Endothelial cell of umbilical vein (primary cell): Measurements from ENCODE around the gene REEP2. TPM values are rescaled to one million over a fixed set of nuclear protein-coding genes. Genes with fewer than 3 reads are reported as not detected.

Experiments
- BruUV-seq: library from RNA; stranded (reverse); fragments of 400-500 nt; replicated peaks from 2 replicates; lab custom pipeline; 2021; lab: Mats Ljungman, UMichigan
- CTCF ChIA-PET: fragments of 300-600, 350-600 bp; sonication (Branson Sonifier 250); formaldehyde crosslinking; loops from one replicate; lab custom pipeline; 2021; ENCODE audit warnings: antibody characterized with exemption, inconsistent platforms; lab: Charles Lee
- POLR2A ChIA-PET: fragments of 300-600, 350-600 bp; sonication (Branson Sonifier 250); formaldehyde crosslinking; loops from one replicate; lab custom pipeline; 2021; ENCODE audit warnings: antibody characterized with exemption, inconsistent platforms; lab: Charles Lee
- DNase-seq: peaks from one replicate; pipeline ENCODE4 v3.0.0-alpha.2; 2011; ENCODE audit warnings: low read depth, low spot score
- FAIRE-seq: peaks from 2 replicates; lab custom pipeline; 2011; peaks lifted over from hg19 to GRCh38; lab: Jason Lieb, UNC
- H2AFZ ChIP-seq: 2 replicates; pipeline ENCODE4 v1.6.0; 2012; ENCODE audit warnings: low read depth, low read length, control low read depth, inconsistent platforms
- H3K27ac ChIP-seq: 2 replicates; pipeline ENCODE4 v1.5.1; 2011; ENCODE audit warnings: low read depth, mild to moderate bottlenecking, control low read depth, low read length, moderate library complexity; ENCODE audit not compliant: insufficient read depth
- H3K27me3 ChIP-seq, 2 experiments: 2 replicates each; pipeline versions ENCODE4 v1.6.0 to v1.6.1; 2011; ENCODE audit warnings: low read length in 2 of 2, mixed read lengths in 1 of 2; ENCODE audit not compliant: control insufficient read depth in 2 of 2, insufficient read depth in 2 of 2
- H3K36me3 ChIP-seq, 2 experiments: 2 replicates in 1 of 2; 3 replicates in 1 of 2; pipeline ENCODE4 v1.5.1; 2011; ENCODE audit warnings: low read length in 2 of 2, mild to moderate bottlenecking in 1 of 2, moderate library complexity in 1 of 2; ENCODE audit not compliant: control insufficient read depth in 2 of 2, insufficient read depth in 2 of 2; ENCODE audit errors: extremely low read depth in 1 of 2
- H3K4me1 ChIP-seq: 3 replicates; pipeline ENCODE4 v1.5.1; 2011; ENCODE audit warnings: mild to moderate bottlenecking, low read length; ENCODE audit not compliant: control insufficient read depth, insufficient read depth; ENCODE audit errors: extremely low read depth
- H3K4me2 ChIP-seq: 2 replicates; pipeline ENCODE4 v1.6.1; 2011; ENCODE audit warnings: low read length, control low read depth, mixed read lengths; ENCODE audit not compliant: insufficient read depth
- H3K4me3 ChIP-seq, 3 experiments: fragments of 200-600 bp in 1 of 3; sonication (generic), shearing (Covaris generic) in 1 of 3; replicated peaks in 1 of 3; 2 replicates each; pipeline ENCODE4 v1.5.1; 2011 to 2016; ENCODE audit warnings: control low read depth in 3 of 3, low read length in 3 of 3, mild to moderate bottlenecking in 2 of 3, inconsistent platforms in 1 of 3, low read depth in 1 of 3, moderate library complexity in 1 of 3; ENCODE audit not compliant: insufficient read depth in 1 of 3
- H3K79me2 ChIP-seq: 2 replicates; pipeline ENCODE4 v1.6.0; 2012; ENCODE audit warnings: low read length, inconsistent platforms; ENCODE audit not compliant: control insufficient read depth, insufficient read depth
- H3K9ac ChIP-seq: replicated peaks from 2 replicates; pipeline ENCODE3; 2011; ENCODE audit warnings: low read length, control low read depth; ENCODE audit not compliant: insufficient read depth; ENCODE audit errors: extremely low read depth
- H3K9me1 ChIP-seq: replicated peaks from 3 replicates; pipeline ENCODE4 v1.6.0; 2011; ENCODE audit warnings: mild to moderate bottlenecking, low read length; ENCODE audit not compliant: control insufficient read depth, insufficient read depth; ENCODE audit errors: extremely low read depth
- H3K9me3 ChIP-seq: replicated peaks from 2 replicates; pipeline ENCODE4 v1.5.1; 2012; ENCODE audit warnings: low read length, inconsistent platforms; ENCODE audit not compliant: control insufficient read depth, insufficient read depth
- H4K20me1 ChIP-seq: replicated peaks from 2 replicates; pipeline ENCODE3; 2011; ENCODE audit warnings: mild to moderate bottlenecking, low read length; ENCODE audit not compliant: control insufficient read depth, insufficient read depth; ENCODE audit errors: extremely low read depth
- CTCF ChIP-seq, 2 donors: IDR thresholded peaks; 1 replicate in 1 of 2; 2 replicates in 1 of 2; pipeline ENCODE4 v1.5.1; 2011; ENCODE audit warnings: low read length in 2 of 2, mild to moderate bottlenecking in 2 of 2, moderate library complexity in 2 of 2, control low read depth in 1 of 2, inconsistent platforms in 1 of 2, low read depth in 1 of 2; ENCODE audit not compliant: insufficient read depth in 1 of 2; ENCODE audit errors: extremely low read depth in 1 of 2
- EZH2 ChIP-seq: IDR thresholded peaks from 2 replicates; pipeline ENCODE4 v1.6.1; 2012; ENCODE audit warnings: borderline replicate concordance, low read depth, mild to moderate bottlenecking, moderate library complexity, low read length, inconsistent platforms; ENCODE audit not compliant: severe bottlenecking
- FOS ChIP-seq: IDR thresholded peaks from 2 replicates; pipeline ENCODE4 v1.6.1; 2011; ENCODE audit warnings: mild to moderate bottlenecking, low read length, moderate library complexity, borderline replicate concordance; ENCODE audit not compliant: insufficient read depth
- GATA2 ChIP-seq: IDR thresholded peaks from 2 replicates; pipeline ENCODE4 v1.7.0; 2011; ENCODE audit warnings: low read depth, mild to moderate bottlenecking, moderate library complexity, mixed read lengths, low read length; ENCODE audit not compliant: insufficient read length, insufficient read depth
- JUN ChIP-seq: IDR thresholded peaks from 2 replicates; pipeline ENCODE4 v1.6.1; 2011; ENCODE audit warnings: borderline replicate concordance, low read depth; ENCODE audit not compliant: insufficient read length, insufficient read depth
- MYC ChIP-seq: IDR thresholded peaks from one replicate; pipeline ENCODE4 v1.6.1; 2011; ENCODE audit warnings: mild to moderate bottlenecking, low read depth, low read length
- POLR2A ChIP-seq: IDR thresholded peaks from 2 replicates; pipeline ENCODE4 v1.6.1; 2012; ENCODE audit warnings: low read depth, mild to moderate bottlenecking, control low read depth, low read length
- POLR2AphosphoS5 ChIP-seq: IDR thresholded peaks from 2 replicates; pipeline ENCODE4 v1.6.1; 2012; ENCODE audit warnings: low read depth, mild to moderate bottlenecking, control low read depth, low read length, moderate library complexity; ENCODE audit not compliant: insufficient read depth
- dilution Hi-C: fragments of 300-500 bp; cut with MboI; formaldehyde crosslinking; loops from one replicate; pipeline ENCODE4 v1.15.0; 2019; ENCODE audit warnings: low sequenced_read_pairs; ENCODE audit not compliant: extremely low pct_ligation_motif_present
- intact Hi-C: fragments of 100-400 bp; cut with micrococcal nuclease; formaldehyde crosslinking; loops from one replicate; pipeline ENCODE4 v1.10.0; 2022
- polyA plus RNA-seq, 4 experiments: library from polyadenylated mRNA; depleted of rRNA in 3 of 4; stranded (reverse) in 3 of 4; unstranded in 1 of 4; fragments of >200 nt; gene quantifications; 2 replicates each; pipeline versions ENCODE4 v1.2.1 to v1.2.3, GENCODE V29; 2011 to 2012; ENCODE audit warnings: missing spikeins in 1 of 4
- total RNA-seq: library from RNA; stranded (reverse); gene quantifications from 2 replicates; pipeline ENCODE4 v1.2.3, GENCODE V29; 2021
- TF ChIP-seq, protein P1 (sequence below): IDR thresholded peaks from 2 replicates; pipeline ENCODE4 v1.6.1; 2011; ENCODE audit not compliant: insufficient read depth, insufficient read length

Gene REEP2
- total and polyA plus RNA-seq, 2 donors (not counting 3 experiments of a cell fraction or from before 2014, with no cell fraction given) = 4.0 to 4.8 TPM

DNA sequence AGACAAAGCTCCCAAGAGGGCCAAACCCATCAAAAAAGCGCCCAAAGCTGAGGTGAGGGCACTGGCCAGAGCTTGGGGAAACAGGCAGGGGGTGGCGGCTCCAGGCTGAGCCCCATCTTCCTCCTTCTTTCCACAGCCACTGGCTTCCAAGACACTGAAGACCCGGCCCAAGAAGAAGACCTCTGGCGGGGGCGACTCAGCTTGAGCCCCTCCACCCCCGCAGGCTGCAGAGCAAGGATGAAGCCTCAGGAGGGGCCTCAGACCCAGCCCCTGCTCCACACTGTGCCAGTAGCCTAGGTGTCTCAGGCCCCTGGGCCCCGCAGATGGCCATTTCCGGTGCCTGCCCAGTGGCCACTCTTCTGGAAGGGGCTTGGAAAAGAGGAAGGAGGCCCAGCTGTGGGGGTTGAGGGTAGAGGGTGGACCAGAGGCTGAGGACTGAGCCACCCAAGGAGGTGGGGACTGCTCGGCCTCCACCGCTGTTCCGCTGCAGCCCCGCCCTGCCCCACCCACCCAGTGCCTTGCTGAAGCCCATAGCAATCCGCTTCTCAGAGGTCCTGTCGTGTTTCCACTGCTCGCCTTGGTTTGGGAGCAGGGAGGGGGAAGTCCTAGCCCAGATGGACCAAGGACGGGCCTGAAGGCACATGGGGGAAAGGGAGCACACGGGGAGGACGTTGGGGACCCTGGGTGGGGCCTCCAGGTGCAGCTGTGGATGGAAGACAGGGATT lies 6.9 kb downstream of the REEP2 start:
- dilution Hi-C loops = no loop called here

More for the DNA sequence above, 6.9 kb downstream of the REEP2 start:
- TF ChIP-seq, protein P1, sequence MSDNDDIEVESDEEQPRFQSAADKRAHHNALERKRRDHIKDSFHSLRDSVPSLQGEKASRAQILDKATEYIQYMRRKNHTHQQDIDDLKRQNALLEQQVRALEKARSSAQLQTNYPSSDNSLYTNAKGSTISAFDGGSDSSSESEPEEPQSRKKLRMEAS = no peak
- TF ChIP-seq EZH2 = no peak
- no peak for TF ChIP-seq GATA2
- TF ChIP-seq FOS = no peak
- TF ChIP-seq MYC = no peak
- no peak for TF ChIP-seq JUN
- TF ChIP-seq POLR2A = no peak
- no peak for TF ChIP-seq POLR2AphosphoS5
- no peak for TF ChIP-seq CTCF (IDR thresholded peaks at IDR 0.05; ENCODE audit: extremely low read depth in 1 of 2, insufficient read depth in 1 of 2, low read depth in 1 of 2, low read length in 2 of 2)
- Histone ChIP-seq H3K9me3 (no peaks in the 10 kb centered on the region), H3K9me1 (no peaks in the 10 kb centered on the region), H3K36me3 (no peaks in the 10 kb centered on the region), H3K4me1 (no peaks in the 10 kb centered on the region), H3K4me3 (no peak overlapping the region), H3K9ac (no peak overlapping the region), H3K79me2 (no peaks in the 10 kb centered on the region), H3K27ac (no peak overlapping the region), H3K4me2 (no peak overlapping the region), H3K27me3 (no peaks in the 10 kb centered on the region), H4K20me1 (no peaks in the 10 kb centered on the region), H2AFZ (no peak overlapping the region)
- FAIRE-seq (no peak), DNase-seq (no peak)
- CTCF ChIA-PET = interaction anchor here (9.4 kb wide), 1 partner anchor 58 kb away, joined by 207 read pairs; no protein-coding TSS in a partner anchor
- intact Hi-C loops = no loop called here
- POLR2A ChIA-PET = no interaction called here
- no TSS peak for BruUV-seq
